GM12878 (cell line): ENCODE data around the gene FRRS1L. TPM values are rescaled to one million over a fixed set of nuclear protein-coding genes. Genes with fewer than 3 reads are reported as not detected.

Experiments used
- ATAC-seq: fragments of 200-7000 bp; cut with Tn5 transposase; 3 replicates; pipeline ENCODE4 v1.9.1; 2020; ENCODE audit warnings: mild to moderate bottlenecking, moderate library complexity
- BruUV-seq: library from RNA; stranded (reverse); fragments of 400-500 nt; replicated peaks from 2 replicates; lab custom pipeline; 2021; lab: Mats Ljungman, UMichigan
- CTCF ChIA-PET: fragments of 300-600 bp; sonication (Branson Sonifier 250); formaldehyde crosslinking; extraction: SDS; loops from one replicate; lab custom pipeline; 2021; ENCODE audit warnings: inconsistent platforms; lab: Yijun Ruan, JAX
- POLR2A ChIA-PET: fragments of 350-600 bp; formaldehyde crosslinking; extraction: SDS; loops from one replicate; lab custom pipeline; 2021; ENCODE audit warnings: inconsistent platforms; lab: Charles Lee
- RAD21 ChIA-PET: fragments of 300-600 bp; sonication (Branson Sonifier 250); formaldehyde crosslinking; loops from one replicate; lab custom pipeline; 2023; ENCODE audit warnings: antibody characterized with exemption; ENCODE audit not compliant: unreplicated experiment; lab: Charles Lee
- SMC1A ChIA-PET: fragments of 300-600 bp; sonication (Branson Sonifier 250); formaldehyde crosslinking; loops from one replicate; lab custom pipeline; 2023; ENCODE audit not compliant: unreplicated experiment, uncharacterized antibody; lab: Charles Lee
- DNase-seq: peaks from one replicate; pipeline ENCODE4 v3.0.0-alpha.2; 2011; ENCODE audit warnings: low read depth, low spot score
- FAIRE-seq: peaks from 3 replicates; lab custom pipeline; 2011; peaks lifted over from hg19 to GRCh38; lab: Jason Lieb, UNC
- H2AFZ ChIP-seq: 2 replicates; pipeline ENCODE4 v1.6.0; 2011; ENCODE audit warnings: low read depth, low read length, control low read depth; ENCODE audit not compliant: control insufficient read depth
- H3K27ac ChIP-seq: 2 replicates; pipeline ENCODE4 v1.5.1; 2011; ENCODE audit warnings: control low read depth; ENCODE audit not compliant: control insufficient read depth, insufficient read depth
- H3K27me3 ChIP-seq, 2 experiments: replicated peaks in 1 of 2; 2 replicates each; pipeline versions ENCODE4 v1.6.0 to v1.6.1; 2011; ENCODE audit warnings: low read length in 1 of 2; ENCODE audit not compliant: control insufficient read depth in 2 of 2, insufficient read depth in 2 of 2
- H3K36me3 ChIP-seq, 2 experiments: 2 replicates each; pipeline ENCODE4 v1.5.1; 2011; ENCODE audit warnings: low read length in 1 of 2; ENCODE audit not compliant: control insufficient read depth in 2 of 2, insufficient read depth in 2 of 2
- H3K4me1 ChIP-seq: 2 replicates; pipeline ENCODE4 v1.6.1; 2011; ENCODE audit warnings: mild to moderate bottlenecking, low read length, moderate library complexity, mixed read lengths; ENCODE audit not compliant: control insufficient read depth, insufficient read depth
- H3K4me2 ChIP-seq: 2 replicates; pipeline ENCODE4 v1.6.0; 2011; ENCODE audit warnings: control low read depth; ENCODE audit not compliant: control insufficient read depth, insufficient read depth
- H3K4me3 ChIP-seq: fragments of 200-600 bp; sonication (generic); 2 replicates; pipeline ENCODE4 v1.5.1; 2016
- H3K79me2 ChIP-seq: 2 replicates; pipeline ENCODE4 v1.6.0; 2011; ENCODE audit warnings: low read length; ENCODE audit not compliant: control insufficient read depth, insufficient read depth
- H3K9ac ChIP-seq: 2 replicates; pipeline ENCODE4 v1.8.0; 2011; ENCODE audit warnings: low read length, control low read depth, mixed read lengths; ENCODE audit not compliant: control insufficient read depth, insufficient read depth
- H3K9me3 ChIP-seq: replicated peaks from 3 replicates; pipeline ENCODE4 v1.5.1; 2011; ENCODE audit warnings: mild to moderate bottlenecking, low read length; ENCODE audit not compliant: control insufficient read depth, insufficient read depth
- H4K20me1 ChIP-seq: 2 replicates; pipeline ENCODE4 v1.6.0; 2011; ENCODE audit not compliant: control insufficient read depth, insufficient read depth
- BACH1 ChIP-seq: fragments of 450-650 bp; IDR thresholded peaks from 2 replicates; pipeline ENCODE4 v1.6.1; 2017; ENCODE audit warnings: mild to moderate bottlenecking, borderline replicate concordance
- IRF4 ChIP-seq: IDR thresholded peaks from 2 replicates; pipeline ENCODE4 v1.6.1; 2011; ENCODE audit warnings: low read depth, low read length
- JUNB ChIP-seq: IDR thresholded peaks from 2 replicates; pipeline ENCODE4 v1.6.1; 2016; ENCODE audit warnings: antibody characterized with exemption, mild to moderate bottlenecking
- RUNX3 ChIP-seq: IDR thresholded peaks from 2 replicates; pipeline ENCODE4 v1.6.1; 2012; ENCODE audit warnings: low read length, inconsistent platforms
- USF1 ChIP-seq: IDR thresholded peaks from 2 replicates; pipeline ENCODE4 v1.6.1; 2011; ENCODE audit warnings: borderline replicate concordance, low read depth, mild to moderate bottlenecking, moderate library complexity, mixed read lengths, low read length; ENCODE audit not compliant: insufficient read depth; ENCODE audit errors: extremely low read length
- WRNIP1 ChIP-seq: IDR thresholded peaks from 2 replicates; pipeline ENCODE4 v1.6.1; 2011; ENCODE audit warnings: low read depth, low read length, improper control_type of control experiment, borderline replicate concordance
- ZNF592 ChIP-seq: fragments of 450-650 bp; IDR thresholded peaks from 2 replicates; pipeline ENCODE4 v1.6.1; 2017; ENCODE audit warnings: mild to moderate bottlenecking, moderate library complexity
- WGBS: methylation state at CpG from one replicate; pipeline ENCODE4 v1.1.6; 2016; ENCODE audit warnings: low lambda C conversion rate; ENCODE audit not compliant: insufficient replicate concordance, insufficient coverage; ENCODE audit errors: missing lambda C conversion rate; 5-methylcytosine and 5-hydroxymethylcytosine counted together
- in situ Hi-C: fragments of 300-500 bp; cut with MboI; formaldehyde crosslinking; loops from 9 replicates; pipeline ENCODE4 v1.14.3; 2018; ENCODE audit warnings: mixed read lengths
- intact Hi-C: fragments of 100-400 bp; cut with micrococcal nuclease; formaldehyde crosslinking; loops from one replicate; pipeline ENCODE4 v1.14.2; 2022; ENCODE audit not compliant: unreplicated experiment
- polyA plus RNA-seq, 11 experiments: library from polyadenylated mRNA; depleted of rRNA in 4 of 11; unstranded in 6 of 11; stranded (reverse) in 5 of 11; fragments of >200 nt; fragmentation: Nextera tagmentation in 4 of 11; fragmentation: Illumina TruSeq in 1 of 11; extraction: Ambion mirVana in 4 of 11; extraction: Trizol in 1 of 11; gene quantifications; 1 replicate in 1 of 11; 2 replicates in 10 of 11; pipeline versions ENCODE4 v1.2.1 to v1.2.3, GENCODE V29; 2011 to 2016; ENCODE audit warnings: inconsistent platforms in 2 of 11, missing spikeins in 2 of 11, low read depth in 1 of 11
- total RNA-seq, 4 experiments: library from RNA; depleted of rRNA in 3 of 4; stranded (reverse); fragments of >200 nt in 3 of 4; fragmentation: Illumina TruSeq in 1 of 4; extraction: Trizol in 1 of 4; gene quantifications; 2 replicates each; pipeline versions ENCODE4 v1.2.1 to v1.2.3, GENCODE V29; 2013 to 2021

Gene FRRS1L
- total and polyA plus RNA-seq, 10 of the 15 experiments (the other 5 are each of a cell fraction or from before 2014, with no cell fraction given): not detected

- TF ChIP-seq USF1 (no peak), ZNF592 (no peak)
Observed at GRCh38 chr9:109098960-109099308, 68.1 kb downstream of the FRRS1L start (continued).

GRCh38 chr9:109098171-109098959 lies 68.7 kb downstream of the FRRS1L start:
- RAD21 ChIA-PET: interaction anchor here (0.9 to 1.4 kb wide), 2 partner anchors 11 to 20 kb away, joined by 3 to 5 read pairs; no protein-coding TSS in a partner anchor
- H4K20me1 ChIP-seq: no peaks in the 10 kb centered on the region; the same call in 1 of the 2 replicates
- H3K4me1 ChIP-seq: peaks cover 30% of the 10 kb centered on the region
- in situ Hi-C loops (no loop called here), intact Hi-C loops (no loop called here)
- H3K36me3 ChIP-seq: peaks cover 3 to 12% of the 10 kb centered on the region in 2 experiments
- WGBS: 48% methylated on average over 4 of the region's 4 CpGs
- SMC1A ChIA-PET: interaction anchor here (0.6 to 3.2 kb wide), 9 partner anchors 10 to 144 kb away, joined by 3 to 11 read pairs (median 3); no protein-coding TSS in a partner anchor
- ATAC-seq (peak; percentile 32; the same call in 1 of the 3 replicates), FAIRE-seq (peak; percentile 68), DNase-seq (no peak)
- H3K27ac ChIP-seq: no peak overlapping the region
- no peak overlapping the region for H3K9ac ChIP-seq
- H2AFZ ChIP-seq: no peak overlapping the region
- POLR2A ChIA-PET: interaction anchor here (0.6 to 1.9 kb wide), 2 partner anchors 11 to 21 kb away, joined by 3 to 4 read pairs; no protein-coding TSS in a partner anchor
- H3K4me3 ChIP-seq: no peak overlapping the region
- BruUV-seq: no TSS peak
- CTCF ChIA-PET: interaction anchor here (0.8 to 0.9 kb wide), 3 partner anchors 9 to 21 kb away, joined by 3 to 4 read pairs (median 3); no protein-coding TSS in a partner anchor
- no peaks in the 10 kb centered on the region for H3K9me3 ChIP-seq
- no peaks in the 10 kb centered on the region for H3K27me3 ChIP-seq
- peak overlapping the region; percentile 7; the same call in 1 of the 2 replicates for H3K4me2 ChIP-seq
- H3K79me2 ChIP-seq: peaks cover 40% of the 10 kb centered on the region
- TF ChIP-seq WRNIP1 (no peak), JUNB (peak; percentile 80), RUNX3 (peak; percentile 13; the same call in 1 of the 2 replicates), IRF4 (peak; percentile 29; the same call in 1 of the 2 replicates), BACH1 (peak; percentile 96)
- TF ChIP-seq, all 136 proteins: peak for 4
